AG08395 (cell line): ENCODE data around the gene SIMC1.
"Not testable (repeated sequence)": the region's sequence is repeated elsewhere in the genome, so short reads cannot be mapped to it uniquely, and the experiment has no call there.

Experiments
- DNase-seq: peaks from one replicate; pipeline ENCODE4 v3.0.0; 2012; ENCODE audit warnings: mixed read lengths, low spot score

SIMC1 gene

DNA sequence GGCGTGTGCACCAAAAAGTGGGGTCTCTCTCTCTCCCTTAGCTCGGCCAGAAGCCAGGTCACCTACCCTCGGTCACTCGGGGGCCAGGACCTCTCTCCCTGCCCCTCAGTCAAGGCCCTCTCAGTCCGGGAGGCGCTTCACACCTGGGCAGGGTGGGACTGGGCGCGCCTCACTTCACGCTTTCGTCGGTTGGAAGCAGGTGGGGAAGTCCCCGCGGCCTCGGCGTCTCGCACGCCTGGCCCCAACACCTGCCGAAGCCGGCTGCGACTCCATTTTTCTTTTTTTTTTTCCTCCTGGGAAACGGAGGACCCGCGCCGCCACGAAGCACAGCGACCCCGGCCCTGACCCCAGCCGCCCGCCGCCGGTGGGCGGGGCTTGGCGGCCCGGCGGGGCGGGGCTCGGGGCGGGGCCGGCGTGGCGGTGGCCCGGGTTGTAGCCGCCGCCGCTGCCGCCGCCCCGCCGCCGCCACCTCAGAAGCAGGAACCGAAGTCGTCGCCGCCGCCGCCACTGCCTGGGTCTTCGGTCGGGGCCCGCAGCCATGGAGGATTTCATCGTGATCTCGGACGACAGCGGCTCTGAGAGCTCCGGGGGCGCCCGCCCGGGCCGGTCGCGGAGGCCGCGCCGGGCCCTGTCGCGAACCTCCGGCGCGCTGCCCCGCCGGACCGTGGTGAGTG lies at the start of gene SIMC1:
SIMC1 (plus strand) TSS at position 454 of the 674 bp plus-strand sequence; CDS start at position 539, 85 bp downstream.
- peak; percentile 35 for DNase-seq

DNA sequence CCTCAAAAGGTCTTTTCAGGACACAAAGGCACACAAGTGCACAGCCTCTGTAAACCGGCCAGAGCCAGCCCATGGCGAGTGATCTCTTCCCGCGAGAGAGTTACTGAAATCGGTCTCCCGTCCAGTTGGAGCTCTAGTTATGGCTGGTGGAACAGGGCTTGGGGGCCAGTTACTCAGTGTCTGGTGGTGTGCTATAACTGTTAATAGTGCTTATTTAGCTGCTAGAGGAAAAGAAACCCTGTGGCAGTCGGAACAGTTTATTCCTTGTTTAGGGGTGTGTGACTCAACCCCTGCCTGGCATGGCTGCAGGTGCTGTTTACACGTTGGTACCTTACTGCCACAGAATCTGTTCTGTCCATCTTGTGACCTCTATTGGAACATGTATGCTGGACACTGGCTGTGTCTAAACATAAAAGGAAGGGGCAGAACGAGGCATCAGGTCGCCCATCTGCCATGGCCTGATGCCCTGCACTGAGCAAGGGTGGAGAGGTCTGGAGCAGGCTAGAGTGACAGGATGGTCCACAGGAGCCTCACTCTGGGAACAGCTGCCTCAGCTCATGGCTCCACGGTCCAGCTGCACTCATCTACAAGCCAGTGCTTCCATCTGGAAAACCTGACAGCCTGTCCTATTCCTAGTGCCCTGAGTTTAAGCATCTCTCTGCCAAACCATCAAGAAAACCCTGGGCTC lies 49.6 kb upstream of the SIMC1 start:
- DNase-seq, result no peak

DNA sequence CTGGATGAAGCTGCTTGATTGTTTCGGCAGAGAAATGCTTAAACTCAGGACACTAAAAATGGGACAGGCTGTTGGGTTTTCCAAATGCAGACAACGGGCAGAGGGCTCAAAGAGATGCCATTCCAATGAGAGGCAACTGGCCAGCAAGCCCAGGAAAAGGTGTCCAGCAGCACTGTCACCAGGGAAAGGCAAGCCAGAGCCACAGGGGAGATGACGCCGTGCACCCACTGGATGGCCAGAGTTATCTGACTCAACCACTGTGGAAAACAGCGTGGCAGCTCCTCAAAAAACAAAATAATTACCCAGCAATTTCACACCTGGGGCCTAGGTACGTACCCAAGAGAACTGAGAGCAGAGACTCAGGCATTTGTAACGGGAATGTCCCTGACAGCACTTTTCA lies 48.4 kb upstream of the SIMC1 start:
- DNase-seq, result no peak

DNA sequence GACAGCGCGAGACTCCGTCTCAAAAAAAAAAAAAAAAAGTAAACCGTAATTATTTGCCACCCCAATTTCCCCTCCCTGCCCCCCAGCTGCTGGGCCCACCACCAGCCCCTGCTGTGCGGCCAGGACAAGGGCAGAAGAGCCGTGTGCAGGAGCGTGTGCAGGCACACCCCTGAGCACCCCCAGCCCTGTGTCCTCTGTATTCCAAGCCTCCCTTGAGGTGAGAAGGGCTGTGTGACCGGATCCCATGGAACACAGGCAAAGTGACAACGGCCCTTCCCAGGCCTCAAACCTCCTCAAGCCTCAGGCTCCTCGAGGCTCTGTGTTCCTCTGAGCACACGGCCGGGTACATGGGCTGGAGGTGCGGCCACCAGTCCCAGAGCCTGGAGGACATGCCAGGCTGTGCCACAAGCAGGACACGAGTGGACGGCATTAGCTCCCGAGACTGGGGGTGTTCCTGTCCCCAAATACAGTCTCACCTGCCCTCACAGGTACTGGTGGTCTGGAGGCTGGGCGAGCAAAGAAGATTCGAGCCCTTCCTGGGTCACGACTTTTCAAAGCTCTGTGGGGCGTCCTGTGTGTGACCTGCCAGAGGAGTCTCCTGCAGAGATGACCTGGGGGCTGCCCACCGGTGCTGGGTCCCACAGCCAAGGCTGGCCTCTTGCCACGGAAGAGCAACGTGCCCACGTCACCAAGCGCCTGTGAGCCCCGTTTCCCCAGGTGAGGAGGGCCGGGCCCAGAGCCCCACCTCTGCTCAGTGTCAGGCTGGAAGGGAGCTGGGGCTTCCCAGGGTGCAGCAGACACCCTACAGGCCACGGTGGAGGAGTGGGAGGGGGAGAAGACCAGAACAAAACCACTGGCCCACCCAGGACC lies 47.1 kb upstream of the SIMC1 start:
- DNase-seq, result no peak

DNA sequence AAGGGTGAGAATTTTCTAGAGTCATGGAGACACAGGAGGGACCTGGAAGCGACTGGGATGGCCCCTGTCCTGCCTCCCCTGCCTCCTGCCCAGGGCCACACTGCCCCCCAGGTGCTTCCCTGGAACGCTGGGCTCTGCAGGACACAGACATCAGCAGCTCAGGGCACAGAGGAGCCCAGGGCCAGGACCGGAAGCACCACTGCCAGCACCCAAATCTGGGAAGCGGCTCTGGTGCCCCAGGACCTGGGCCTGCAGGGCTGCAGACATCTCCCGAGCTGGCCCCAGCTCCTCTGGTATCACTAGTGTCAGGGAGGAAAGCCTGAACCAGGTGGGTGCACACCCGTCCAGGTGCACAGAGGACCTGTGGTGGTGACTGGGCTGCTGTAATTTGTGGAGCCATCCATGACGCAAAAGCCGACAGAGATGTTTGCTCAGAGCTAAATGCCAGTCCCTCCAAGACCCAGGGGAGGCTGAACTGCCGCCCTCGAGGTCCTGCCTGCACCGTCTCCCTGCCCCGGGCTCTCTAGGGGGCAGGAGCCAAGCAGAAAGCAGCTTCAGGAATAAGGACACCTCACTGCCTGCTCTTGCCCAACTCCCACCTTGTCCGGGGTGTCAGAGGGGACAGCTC lies 46.0 kb upstream of the SIMC1 start:
- no peak for DNase-seq

DNA sequence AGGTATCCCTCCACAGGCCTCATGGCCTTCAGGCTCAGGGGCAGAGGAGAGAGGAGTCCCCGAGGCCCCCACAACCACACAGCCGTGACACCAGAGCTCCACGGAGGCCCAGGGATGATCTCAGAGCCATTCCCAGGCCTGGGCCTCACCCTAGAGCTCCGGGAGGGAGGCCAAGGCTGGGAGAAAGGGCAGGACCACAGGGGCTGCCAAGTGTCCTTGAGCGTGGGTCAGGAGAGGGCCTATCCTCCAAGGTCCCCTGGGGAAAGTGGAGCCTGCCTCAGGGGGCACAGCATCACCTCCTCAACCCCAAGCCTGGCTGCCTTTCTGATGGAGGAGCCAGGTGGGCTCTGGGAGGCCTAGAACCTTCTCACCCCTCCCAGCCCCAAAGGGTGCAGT lies 45.5 kb upstream of the SIMC1 start:
- not testable (repeated sequence) for DNase-seq

DNA sequence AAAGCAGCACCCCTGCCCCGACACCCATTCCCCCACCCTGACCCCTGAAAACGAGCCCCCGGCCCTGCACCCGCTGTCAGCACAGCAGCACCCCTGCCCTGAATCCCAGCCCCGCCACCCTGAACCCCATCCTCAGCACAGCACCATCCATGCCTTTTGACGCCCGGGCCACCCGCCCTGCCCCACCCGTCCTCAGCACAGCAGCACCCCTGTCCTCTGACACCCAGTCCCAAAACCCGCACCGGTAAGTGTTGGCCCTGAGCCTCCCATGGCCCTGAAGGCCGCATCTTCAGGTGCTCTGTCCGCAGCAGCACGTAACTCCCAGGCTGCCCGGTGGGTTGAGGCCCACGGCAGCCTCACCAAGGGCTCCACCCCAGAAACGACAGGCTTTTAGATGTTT lies 44.6 kb upstream of the SIMC1 start:
- DNase-seq, result not testable (repeated sequence)

DNA sequence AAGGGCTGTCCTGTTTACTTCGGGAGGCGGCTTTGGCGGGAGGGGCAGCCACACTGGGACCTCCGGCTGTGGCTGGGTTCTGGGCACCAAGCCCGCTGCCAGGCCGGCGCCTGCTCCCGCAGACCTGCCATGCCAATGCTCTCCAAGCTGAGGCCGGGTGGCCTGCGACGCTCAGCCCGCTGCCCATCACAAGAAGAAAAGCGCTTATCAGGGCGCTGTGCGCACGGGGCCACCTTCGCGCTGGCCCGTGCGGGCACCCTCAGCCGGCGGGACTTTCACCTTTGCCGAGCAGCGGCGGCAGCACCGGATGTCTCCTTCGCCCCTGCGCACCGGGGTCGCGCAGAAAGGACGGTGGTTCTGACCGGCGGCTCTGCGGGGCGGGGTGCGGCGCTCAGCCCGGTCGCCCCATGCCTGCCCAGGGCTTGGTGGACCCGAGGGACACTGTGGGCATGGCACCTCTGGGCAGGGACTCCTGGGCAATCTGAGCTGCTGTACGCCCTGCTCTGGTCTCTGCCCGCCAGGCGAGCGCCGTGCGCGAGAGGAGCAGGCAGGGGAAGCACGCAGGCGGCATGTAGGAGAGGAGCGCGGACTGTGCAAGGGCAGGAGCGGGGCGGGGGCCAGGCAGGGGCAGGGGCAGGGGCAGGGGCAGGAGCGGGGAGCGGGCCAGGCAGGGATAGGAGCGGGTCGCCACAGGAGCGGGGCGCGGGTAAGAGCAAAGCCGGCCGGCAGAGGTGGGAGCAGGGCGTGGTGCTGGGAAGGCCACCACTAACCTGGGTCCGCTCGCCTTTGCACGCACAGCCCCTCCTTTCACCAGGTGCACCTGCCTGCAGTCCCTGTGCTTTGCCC lies 43.8 kb upstream of the SIMC1 start:
- not testable (repeated sequence) for DNase-seq

DNA sequence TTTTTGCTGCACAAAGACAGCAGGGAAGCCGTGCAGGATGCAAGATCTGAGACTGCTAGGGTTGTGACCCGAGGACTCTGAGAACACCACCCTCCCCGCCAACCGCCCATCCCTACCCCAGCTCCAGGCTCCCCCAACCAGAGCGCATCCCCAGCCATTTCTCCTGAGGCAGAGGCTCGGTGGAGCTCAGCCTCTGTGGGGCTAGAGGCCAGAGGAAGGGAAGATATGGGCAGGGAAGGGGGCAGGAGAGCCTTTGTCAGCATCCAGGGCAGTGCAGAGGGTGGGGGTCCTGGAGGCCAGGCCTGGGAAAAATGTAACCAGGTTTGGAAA lies 43.2 kb upstream of the SIMC1 start:
- DNase-seq, result not testable (repeated sequence)

DNA sequence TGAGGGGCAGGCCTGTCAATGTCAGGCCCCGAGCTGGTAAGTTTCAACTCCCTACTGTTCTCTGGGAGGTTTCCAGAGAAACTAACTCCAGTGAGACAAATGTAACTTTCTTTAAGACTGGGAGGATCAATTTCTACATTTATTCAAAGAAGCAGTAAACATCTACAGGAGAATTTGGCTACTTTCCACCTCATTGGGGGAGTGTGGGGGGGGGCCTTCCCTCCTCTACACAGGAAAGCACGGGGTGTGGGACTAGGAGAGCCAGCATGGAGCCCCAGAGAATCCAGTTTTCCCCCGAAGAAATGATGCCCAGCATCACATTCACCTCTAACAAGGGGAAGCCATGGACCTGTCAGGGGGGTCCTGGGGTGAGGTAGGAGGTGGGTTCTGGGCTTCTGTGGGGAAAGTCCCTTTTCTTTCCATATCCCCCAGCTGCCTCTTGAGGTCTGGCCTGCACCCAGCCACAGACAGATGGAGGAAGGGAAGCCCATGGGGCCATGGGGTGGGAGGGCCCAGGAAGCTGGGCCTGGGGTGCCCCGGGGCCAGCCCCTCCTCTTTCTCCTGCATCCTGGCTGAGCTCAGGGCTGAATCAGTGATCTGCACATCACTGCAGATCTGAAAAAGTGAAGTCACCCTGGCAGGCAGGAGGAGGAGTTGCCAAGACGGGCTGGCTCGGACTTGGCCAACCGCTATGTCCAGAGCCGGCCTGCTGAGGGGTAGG lies 42.6 kb upstream of the SIMC1 start:
- DNase-seq, result not testable (repeated sequence)

DNA sequence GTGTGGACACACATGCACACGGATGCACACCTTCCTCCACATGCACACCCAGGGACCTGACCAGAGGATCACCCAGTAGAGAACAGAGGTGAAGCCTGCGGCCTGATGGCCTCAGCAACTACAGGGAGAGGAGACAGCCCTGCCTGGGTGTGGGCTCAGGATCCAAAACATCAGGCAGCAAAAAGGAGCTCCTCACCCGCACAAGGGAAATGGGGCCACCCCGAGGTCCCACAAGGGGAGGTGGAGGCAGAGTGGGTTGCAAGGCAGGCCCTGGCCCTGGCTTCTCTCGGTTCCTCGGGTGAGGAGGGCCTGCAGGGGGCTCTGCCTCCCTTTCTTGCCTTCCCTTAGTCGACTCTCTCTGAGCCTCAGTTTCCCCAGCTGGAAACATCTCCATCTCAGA lies 41.4 kb upstream of the SIMC1 start:
- DNase-seq, result not testable (repeated sequence)

DNA sequence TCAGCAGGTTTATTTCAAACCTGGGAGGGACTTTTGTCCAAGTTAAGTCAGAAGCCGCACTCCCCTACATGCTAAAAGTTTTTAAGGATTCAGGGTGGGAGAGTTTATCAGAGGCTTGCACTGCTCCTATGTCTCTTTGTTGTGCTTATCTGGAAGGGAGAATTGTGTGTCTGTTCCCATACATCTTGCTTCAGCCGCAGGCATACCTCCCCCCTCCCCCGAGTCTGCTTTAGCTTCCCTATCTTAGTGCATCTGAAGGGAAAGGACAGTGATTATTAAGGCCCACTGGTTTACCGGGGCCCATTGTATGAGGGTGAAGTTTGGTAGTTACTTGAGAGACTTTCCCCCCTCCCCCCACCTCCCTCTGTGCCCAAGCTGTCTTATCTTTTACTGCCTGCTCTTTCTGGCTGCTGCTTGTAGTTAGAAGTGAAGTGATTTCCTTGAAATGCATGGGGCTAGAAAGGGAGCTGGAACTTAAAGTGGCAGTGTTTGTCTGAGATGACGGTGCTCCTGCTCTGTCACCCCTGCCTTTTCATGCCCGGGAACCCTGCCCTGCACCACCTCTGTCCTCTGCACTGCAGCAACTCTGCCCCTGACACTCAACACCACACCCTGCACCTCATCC lies 40.9 kb upstream of the SIMC1 start:
- DNase-seq, result not testable (repeated sequence)

DNA sequence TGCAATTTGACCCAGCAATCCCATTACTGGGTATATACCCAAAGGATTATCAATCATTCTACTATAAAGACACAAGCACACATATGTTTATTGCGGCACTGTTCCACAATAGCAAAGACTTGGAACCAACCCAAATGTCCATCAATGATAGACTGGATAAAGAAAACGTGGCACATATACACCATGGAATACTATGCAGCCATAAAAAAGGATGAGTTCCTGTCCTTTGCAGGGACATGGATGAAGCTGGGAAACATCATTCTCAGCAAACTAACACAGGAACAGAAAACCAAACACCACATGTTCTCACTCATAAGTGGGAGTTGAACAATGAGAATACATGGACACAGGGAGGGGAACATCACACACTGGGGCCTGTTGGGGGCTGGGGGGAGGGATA lies 39.9 kb upstream of the SIMC1 start:
- not testable (repeated sequence) for DNase-seq

DNA sequence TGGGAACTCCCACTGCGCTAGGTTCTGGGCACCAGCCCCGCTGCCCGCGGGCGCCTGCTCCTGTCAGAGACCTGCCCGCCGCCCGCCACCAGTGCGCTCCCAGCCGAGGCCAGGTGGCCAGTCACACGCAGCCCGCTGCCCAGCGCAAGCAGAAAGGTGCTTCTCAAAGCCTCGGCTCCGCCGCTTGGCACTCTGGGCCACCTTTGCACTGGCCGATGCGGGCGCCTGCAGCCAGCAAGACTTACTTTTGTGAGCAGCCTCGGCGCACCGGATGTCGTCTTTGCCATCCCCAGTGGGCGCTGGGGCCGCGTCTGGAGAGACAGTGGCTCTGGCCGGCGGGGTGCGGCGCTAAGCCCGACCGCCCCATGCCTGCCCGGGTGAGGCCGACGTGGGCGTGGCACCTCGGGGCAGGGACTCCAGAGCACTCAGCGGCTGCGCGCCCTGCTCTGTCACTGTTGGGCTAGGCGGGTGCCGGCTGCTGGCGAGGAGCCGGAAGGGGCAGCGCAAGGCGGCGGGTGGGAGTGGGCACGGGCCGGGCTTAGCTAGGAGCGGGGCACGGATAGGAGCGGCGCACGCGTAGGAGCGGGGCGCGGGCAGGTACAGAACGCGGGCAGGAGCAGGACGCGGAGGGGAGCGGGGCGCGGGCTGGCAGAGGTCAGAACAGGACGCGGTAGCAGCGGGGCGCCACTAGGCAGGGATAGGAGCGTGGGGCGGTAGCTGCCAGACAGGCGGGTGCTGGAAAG lies 39.1 kb upstream of the SIMC1 start:
- DNase-seq, result not testable (repeated sequence)

DNA sequence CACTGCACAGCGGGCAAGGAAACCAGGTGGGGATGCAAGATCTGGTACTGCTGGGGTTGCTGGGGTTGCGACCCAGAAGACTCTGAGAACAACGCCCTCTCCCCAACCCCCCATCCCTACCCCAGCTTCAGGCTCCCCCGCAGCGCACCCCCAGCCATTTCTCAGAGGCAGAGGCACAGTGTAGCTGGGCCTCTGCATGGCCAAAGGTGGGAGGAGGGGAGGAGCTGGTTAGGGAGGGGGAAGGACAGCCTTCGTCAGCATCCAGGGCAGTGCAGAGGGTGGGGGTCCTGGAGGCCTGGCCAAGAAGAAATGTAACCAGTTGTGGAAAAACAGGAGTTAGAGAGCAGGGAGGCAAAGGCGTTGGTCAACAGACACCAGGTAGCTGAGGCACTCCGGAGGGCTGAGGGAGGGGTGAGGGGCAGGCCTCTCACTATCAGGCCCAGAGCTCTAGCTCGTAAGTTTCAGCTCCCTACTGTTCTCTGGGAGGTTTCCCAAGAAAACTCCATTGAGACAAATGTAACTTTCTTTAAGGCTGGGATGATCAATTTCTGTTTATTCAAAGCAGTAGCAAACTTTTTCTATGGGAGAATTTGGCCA lies 38.3 kb upstream of the SIMC1 start:
- not testable (repeated sequence) for DNase-seq

DNA sequence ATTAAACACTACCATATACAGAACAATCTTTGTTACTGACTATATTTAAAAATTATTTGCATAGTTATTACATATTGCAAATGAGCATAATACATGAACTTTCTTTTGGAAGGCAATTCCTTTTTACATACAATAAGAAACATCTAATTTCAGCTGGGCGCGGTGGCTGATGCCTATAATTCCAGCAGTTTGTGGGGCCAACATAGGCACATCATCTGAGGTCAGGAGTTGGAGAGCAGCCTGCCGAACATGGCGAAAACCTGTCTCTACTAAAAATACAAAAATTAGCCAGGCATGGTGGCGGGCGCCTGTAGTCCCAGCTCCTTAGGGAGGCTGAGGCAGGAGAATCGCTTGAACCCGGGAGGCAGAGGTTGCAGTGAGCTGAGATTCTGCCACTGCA lies 36.4 kb upstream of the SIMC1 start:
- no peak for DNase-seq

DNA sequence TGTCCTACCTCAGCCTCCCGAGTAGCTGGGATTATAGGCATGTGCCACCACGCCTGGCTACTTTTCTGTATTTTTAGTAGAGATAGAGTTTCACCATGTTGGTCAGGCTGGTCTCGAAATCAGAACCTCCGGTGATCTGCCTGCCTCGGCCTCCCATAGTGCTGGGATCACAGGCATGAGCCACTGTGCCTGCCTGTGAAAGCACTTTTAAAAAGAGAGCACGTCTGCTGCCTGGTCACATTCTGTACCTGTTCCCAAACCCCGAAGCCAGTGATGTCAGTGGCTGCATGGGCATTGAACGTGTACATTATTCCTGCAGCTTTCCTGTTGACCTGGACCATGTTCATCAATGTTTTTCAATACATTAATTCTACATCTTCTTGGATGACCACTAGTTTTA lies 35.1 kb upstream of the SIMC1 start:
- no peak for DNase-seq

DNA sequence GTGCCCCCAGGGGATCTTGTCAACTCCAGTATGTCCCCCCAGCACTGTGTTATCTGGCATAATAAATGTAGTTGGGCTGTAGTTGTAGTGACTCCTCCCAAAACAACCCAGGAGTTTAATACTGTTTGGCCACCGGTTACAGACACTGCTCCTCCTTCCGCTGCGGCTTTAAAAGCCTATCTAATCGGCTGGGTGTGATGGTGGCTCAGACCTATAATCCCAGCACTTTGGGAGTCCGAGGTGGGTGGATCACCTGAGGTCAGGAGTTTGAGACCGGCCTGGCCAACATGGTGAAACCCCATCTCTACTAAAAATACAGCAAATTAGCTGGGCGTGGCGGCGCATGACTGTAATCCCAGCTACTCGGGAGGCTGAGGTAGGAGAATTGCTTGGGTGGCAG lies 34.7 kb upstream of the SIMC1 start:
- not testable (repeated sequence) for DNase-seq

DNA sequence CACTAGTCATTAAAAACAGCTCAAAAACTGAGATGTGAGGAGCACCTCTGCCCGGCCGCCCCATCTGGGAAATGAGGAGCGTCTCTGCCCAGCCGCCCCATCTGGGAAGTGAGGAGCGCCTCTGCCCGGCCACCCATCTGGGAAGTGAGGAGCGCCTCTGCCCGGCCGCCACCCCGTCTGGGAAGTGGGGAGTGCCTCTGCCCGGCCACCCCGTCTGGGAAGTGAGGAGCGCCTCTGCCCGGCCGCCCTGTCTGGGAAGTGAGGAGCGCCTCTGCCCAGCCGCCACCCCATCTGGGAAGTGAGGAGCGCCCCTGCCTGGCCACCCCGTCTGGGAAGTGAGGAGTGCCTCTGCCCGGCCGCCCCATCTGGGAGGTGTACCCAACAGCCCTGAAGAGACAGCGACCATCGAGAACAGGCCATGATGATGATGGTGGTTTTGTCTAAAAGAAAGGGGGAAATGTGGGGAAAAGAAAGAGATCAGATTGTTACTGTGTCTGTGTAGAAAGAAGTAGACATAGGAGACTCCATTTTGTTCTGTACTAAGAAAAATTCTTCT lies 23.7 kb upstream of the SIMC1 start:
- DNase-seq, result not testable (repeated sequence)
